ENCODE results near the gene ADGRG6. TPM values are rescaled to one million over a fixed set of nuclear protein-coding genes. Genes with fewer than 3 reads are reported as not detected.
"Not testable (repeated sequence)": the region's sequence is repeated elsewhere in the genome, so short reads cannot be mapped to it uniquely, and the experiment has no call there.

Gene ADGRG6
- total RNA-seq, 1 donor from 2014 or later, result 39.1 TPM

- DNase-seq (ENCODE audit: low read depth), result no peak
- Histone ChIP-seq H3K4me3 (ENCODE audit: low read depth, low read length) (no peak overlapping the region), H3K36me3 (ENCODE audit: control insufficient read depth, insufficient read depth, low read length) (no peaks in the 10 kb centered on the region), H3K27me3 (ENCODE audit: control insufficient read depth, insufficient read depth, low read length) (no peaks in the 10 kb centered on the region)
- TF ChIP-seq, protein P1, sequence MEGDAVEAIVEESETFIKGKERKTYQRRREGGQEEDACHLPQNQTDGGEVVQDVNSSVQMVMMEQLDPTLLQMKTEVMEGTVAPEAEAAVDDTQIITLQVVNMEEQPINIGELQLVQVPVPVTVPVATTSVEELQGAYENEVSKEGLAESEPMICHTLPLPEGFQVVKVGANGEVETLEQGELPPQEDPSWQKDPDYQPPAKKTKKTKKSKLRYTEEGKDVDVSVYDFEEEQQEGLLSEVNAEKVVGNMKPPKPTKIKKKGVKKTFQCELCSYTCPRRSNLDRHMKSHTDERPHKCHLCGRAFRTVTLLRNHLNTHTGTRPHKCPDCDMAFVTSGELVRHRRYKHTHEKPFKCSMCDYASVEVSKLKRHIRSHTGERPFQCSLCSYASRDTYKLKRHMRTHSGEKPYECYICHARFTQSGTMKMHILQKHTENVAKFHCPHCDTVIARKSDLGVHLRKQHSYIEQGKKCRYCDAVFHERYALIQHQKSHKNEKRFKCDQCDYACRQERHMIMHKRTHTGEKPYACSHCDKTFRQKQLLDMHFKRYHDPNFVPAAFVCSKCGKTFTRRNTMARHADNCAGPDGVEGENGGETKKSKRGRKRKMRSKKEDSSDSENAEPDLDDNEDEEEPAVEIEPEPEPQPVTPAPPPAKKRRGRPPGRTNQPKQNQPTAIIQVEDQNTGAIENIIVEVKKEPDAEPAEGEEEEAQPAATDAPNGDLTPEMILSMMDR (IDR thresholded peaks at IDR 0.05; ENCODE audit: insufficient read depth, low read length, poor library complexity, severe bottlenecking), result no peak
These were observed 151.2 kb downstream of the ADGRG6 start for GRCh38 chr6:142452993-142453392.

DNA sequence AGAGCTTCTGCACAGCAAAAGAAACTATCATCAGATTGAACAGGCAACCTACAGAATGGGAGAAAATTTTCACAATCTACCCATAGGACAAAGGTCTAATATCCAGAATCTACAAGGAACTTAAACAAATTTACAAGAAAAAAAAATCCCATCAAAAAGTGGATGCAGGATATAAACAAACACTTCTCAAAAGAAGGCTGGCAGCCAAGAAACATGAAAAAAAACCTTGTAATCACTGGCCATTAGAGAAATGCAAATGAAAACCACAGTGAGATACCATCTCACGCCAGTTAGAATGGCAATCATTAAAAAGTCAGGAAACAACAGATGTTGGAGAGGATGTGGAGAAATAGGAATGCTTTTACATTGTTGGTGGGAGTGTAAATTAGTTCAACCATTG lies 152.4 kb downstream of the ADGRG6 start:
- H3K27me3 ChIP-seq (ENCODE audit: control insufficient read depth, insufficient read depth, low read length); DNase-seq (ENCODE audit: low read depth); H3K36me3 ChIP-seq (ENCODE audit: control insufficient read depth, insufficient read depth, low read length); H3K4me3 ChIP-seq (ENCODE audit: low read depth, low read length): not testable (repeated sequence)

DNA sequence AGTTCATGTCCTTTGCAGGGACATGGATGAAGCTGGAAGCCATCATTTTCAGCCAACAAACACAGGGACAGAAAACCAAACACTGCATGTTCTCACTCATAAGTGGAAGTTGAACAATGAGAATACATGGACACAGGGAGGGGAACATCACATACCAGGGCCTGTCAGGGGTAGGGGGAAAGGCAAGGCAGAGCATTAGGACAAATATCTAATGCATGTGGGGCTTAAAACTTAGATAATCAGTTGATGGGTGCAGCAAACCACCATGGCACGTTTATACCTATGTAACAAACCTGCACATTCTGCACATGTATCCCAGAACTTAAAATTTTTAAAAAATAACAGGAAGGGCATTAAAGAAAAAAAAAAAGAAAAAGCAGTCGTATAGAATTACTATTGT lies 153.0 kb downstream of the ADGRG6 start:
- H3K4me3 ChIP-seq (ENCODE audit: low read depth, low read length); H3K27me3 ChIP-seq (ENCODE audit: control insufficient read depth, insufficient read depth, low read length); DNase-seq (ENCODE audit: low read depth); H3K36me3 ChIP-seq (ENCODE audit: control insufficient read depth, insufficient read depth, low read length): not testable (repeated sequence)

DNA sequence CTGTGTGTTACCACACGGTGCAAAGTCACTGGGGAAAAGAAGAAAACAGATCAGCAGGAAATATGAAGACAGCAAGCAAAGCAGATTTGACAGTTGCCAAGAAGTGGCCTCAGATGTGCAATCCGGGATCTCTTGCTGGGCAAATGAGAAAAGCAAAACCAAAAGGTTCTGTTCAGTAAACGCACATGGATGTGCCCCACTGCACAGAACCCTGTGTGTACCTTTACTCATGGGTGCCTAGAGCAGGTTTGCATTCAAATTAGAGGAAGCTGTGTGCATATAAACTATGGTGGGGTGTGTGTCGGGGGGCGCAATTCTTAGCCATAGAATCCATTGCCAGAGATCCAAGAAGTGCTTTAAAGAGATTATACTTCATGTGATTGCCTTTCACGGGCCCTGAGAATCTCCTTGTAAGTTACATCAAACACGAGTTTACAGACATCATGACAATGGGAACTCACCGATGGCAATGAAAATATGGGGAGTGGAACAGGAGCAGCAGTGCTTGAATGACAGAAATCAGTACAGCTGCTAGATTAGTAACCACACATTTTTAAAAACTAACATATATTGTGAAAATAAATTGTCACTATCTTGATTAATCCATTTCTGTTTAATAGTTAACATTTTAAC lies 154.3 kb downstream of the ADGRG6 start:
- Histone ChIP-seq H3K36me3 (ENCODE audit: control insufficient read depth, insufficient read depth, low read length) (no peaks in the 10 kb centered on the region), H3K4me3 (ENCODE audit: low read depth, low read length) (no peak overlapping the region), H3K27me3 (ENCODE audit: control insufficient read depth, insufficient read depth, low read length) (no peaks in the 10 kb centered on the region)
- TF ChIP-seq, protein P1 (IDR thresholded peaks at IDR 0.05; ENCODE audit: insufficient read depth, low read length, poor library complexity, severe bottlenecking), result no peak
- DNase-seq (ENCODE audit: low read depth), result no peak

DNA sequence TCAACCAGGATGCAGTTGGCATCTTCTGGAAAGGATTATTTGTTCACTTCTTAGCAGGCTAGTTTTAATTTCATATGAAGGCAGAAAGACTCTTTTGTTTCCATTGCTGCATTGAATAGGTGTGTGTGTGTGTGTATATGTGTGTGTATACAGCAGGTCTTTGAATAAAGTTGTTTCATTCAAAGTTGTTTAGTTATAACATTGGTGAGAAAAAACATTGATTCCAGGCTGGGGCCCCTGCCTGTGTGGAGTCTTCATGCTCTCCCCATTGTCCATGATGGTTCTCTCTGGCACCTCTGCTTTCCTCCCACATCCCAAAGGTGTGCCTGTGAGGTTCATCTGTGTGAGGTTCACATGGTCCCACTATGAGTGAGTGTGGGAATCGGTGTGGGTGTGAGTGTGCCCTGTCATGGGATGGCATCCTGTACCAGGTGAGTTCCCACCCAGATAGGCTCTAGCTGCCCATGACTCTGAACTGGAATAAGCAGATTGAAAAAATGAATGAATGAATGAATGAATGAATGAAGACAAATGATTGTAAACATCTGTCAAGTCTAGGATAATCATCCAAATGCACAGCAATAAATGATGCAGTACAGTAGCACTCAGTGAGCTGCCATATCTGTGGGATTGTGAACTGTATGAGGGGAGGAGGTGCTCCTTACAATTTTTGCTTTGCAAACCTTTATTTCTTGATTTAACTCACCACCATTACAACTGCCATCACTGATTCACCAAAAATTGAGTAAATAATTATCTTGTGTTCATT lies 156.0 kb downstream of the ADGRG6 start:
- DNase-seq (ENCODE audit: low read depth), result no peak
- no peaks in the 10 kb centered on the region for H3K36me3 ChIP-seq (ENCODE audit: control insufficient read depth, insufficient read depth, low read length)
- no peaks in the 10 kb centered on the region for H3K27me3 ChIP-seq (ENCODE audit: control insufficient read depth, insufficient read depth, low read length)
- no peak overlapping the region for H3K4me3 ChIP-seq (ENCODE audit: low read depth, low read length)
- TF ChIP-seq, protein P1 (IDR thresholded peaks at IDR 0.05; ENCODE audit: insufficient read depth, low read length, poor library complexity, severe bottlenecking), result no peak

DNA sequence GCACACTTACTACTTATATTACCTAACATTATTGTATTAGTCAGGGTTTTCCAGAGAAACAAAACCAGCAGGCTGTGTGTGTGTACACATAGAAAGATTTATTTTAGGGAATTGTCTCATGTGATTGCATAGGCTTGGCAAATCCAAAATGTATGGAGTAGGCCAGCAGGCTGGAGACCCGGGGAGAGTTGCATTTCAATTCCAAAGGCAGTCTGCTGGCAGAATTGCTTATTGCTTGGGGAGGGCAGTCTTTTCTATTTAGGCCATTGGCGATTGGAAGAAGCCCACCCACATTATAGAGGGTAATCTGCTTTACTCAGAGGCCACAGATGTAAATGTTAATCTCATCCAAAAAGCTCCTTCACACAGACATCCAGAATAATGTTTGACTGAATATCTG lies 157.0 kb downstream of the ADGRG6 start:
- DNase-seq (ENCODE audit: low read depth), result no peak
- H3K36me3 ChIP-seq (ENCODE audit: control insufficient read depth, insufficient read depth, low read length), result no peaks in the 10 kb centered on the region
- H3K27me3 ChIP-seq (ENCODE audit: control insufficient read depth, insufficient read depth, low read length), result no peaks in the 10 kb centered on the region
- TF ChIP-seq, protein P1 (IDR thresholded peaks at IDR 0.05; ENCODE audit: insufficient read depth, low read length, poor library complexity, severe bottlenecking), result no peak
- no peak overlapping the region for H3K4me3 ChIP-seq (ENCODE audit: low read depth, low read length)

DNA sequence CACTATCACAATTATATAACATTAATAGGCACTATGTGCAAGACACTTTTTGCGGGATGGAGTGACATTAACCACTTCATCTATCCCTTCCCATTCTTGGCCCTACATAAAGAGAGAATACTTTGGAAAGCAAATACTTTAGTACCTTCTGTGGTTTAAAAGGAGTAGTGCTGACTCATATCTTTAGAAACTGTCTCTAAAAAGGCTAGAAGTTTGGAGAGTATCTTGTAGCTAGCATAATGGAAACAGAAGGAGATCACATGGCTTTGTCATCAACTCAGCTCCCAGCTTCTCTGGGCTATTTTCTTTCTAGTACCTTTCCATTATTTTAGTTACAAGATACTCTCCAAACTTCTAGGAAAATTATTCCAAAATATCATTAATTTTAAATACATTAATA lies 157.5 kb downstream of the ADGRG6 start:
- DNase-seq (ENCODE audit: low read depth), result no peak

More for the DNA sequence above, 157.5 kb downstream of the ADGRG6 start:
- Histone ChIP-seq H3K27me3 (ENCODE audit: control insufficient read depth, insufficient read depth, low read length) (no peaks in the 10 kb centered on the region), H3K36me3 (ENCODE audit: control insufficient read depth, insufficient read depth, low read length) (no peaks in the 10 kb centered on the region), H3K4me3 (ENCODE audit: low read depth, low read length) (no peak overlapping the region)
- TF ChIP-seq, protein P1 (IDR thresholded peaks at IDR 0.05; ENCODE audit: insufficient read depth, low read length, poor library complexity, severe bottlenecking), result no peak
